Right atrium auricular region (tissue), 2 donors: ENCODE data around the gene ERP44. TPM values are rescaled to one million over a fixed set of nuclear protein-coding genes. Genes with fewer than 3 reads are reported as not detected.
"Not testable (repeated sequence)": the region's sequence is repeated elsewhere in the genome, so short reads cannot be mapped to it uniquely, and the experiment has no call there.

Source experiments
- DNase-seq: peaks from one replicate; pipeline ENCODE4 v3.0.0-alpha.2; 2019; ENCODE audit warnings: low spot score
- H3K27ac ChIP-seq, 2 donors: fragments of 200-600 bp; sonication (generic); 1 replicate in 1 of 2; 2 replicates in 1 of 2; pipeline ENCODE4 v1.5.1; 2016 to 2019
- H3K27me3 ChIP-seq, 2 donors: fragments of 200-600 bp; sonication (generic); one replicate each; pipeline versions ENCODE4 v1.5.1 to v1.6.0; 2017 to 2019
- H3K36me3 ChIP-seq: fragments of 200-600 bp; sonication (generic); one replicate; pipeline ENCODE4 v1.5.1; 2016
- H3K4me1 ChIP-seq, 2 donors: fragments of 200-600 bp; sonication (generic); one replicate each; pipeline versions ENCODE4 v1.5.1 to v1.6.0; 2017 to 2019
- H3K4me3 ChIP-seq, 2 donors: fragments of 200-600 bp; sonication (generic); 1 replicate in 1 of 2; 2 replicates in 1 of 2; pipeline ENCODE4 v1.5.1; 2017 to 2019; ENCODE audit warnings: mild to moderate bottlenecking in 1 of 2, moderate library complexity in 1 of 2
- H3K9me3 ChIP-seq, 2 donors: fragments of 200-600 bp; sonication (generic); one replicate each; pipeline ENCODE4 v1.5.1; 2019
- total RNA-seq, 2 donors: library from RNA; depleted of rRNA; stranded (reverse); fragments of >200 nt; gene quantifications; one replicate each; pipeline ENCODE4 v1.1.0, GENCODE V29; 2016
- TF ChIP-seq, protein P1 (sequence below), 2 donors: fragments of 200-600 bp; sonication (generic); IDR thresholded peaks; one replicate each; pipeline ENCODE4 v1.5.1; 2019; ENCODE audit warnings: antibody characterized with exemption in 2 of 2

Gene ERP44
- total RNA-seq, 2 donors from 2014 or later: 11.0 to 12.9 TPM

DNA sequence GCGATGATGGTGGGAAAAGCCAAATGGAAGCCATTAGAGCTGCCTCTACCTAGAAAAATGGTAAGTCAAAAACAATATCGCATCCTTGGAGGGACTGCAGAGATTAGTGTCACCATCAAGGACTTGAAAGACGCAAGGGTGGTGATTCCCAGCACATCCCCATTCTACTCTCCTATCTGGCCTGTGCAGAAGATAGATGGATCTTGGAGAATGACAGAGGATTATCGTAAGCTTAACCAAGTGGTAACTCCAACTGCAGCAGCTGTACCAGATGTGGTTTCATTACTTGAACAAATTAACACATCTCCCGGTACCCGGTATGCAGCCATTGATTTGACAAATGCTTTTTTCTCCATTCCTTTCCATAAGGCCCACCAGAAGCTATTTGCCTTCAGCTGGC is 23.8 kb downstream of the ERP44 start:
- Histone ChIP-seq H3K9me3 (no peaks in the 10 kb centered on the region), H3K4me3 (no peak overlapping the region), H3K4me1 (peaks cover 0 to 12% of the 10 kb centered on the region in 2 donors), H3K27me3 (no peaks in the 10 kb centered on the region), H3K36me3 (no peaks in the 10 kb centered on the region), H3K27ac (no peak overlapping the region)
- no peak for DNase-seq
- TF ChIP-seq, protein P1, sequence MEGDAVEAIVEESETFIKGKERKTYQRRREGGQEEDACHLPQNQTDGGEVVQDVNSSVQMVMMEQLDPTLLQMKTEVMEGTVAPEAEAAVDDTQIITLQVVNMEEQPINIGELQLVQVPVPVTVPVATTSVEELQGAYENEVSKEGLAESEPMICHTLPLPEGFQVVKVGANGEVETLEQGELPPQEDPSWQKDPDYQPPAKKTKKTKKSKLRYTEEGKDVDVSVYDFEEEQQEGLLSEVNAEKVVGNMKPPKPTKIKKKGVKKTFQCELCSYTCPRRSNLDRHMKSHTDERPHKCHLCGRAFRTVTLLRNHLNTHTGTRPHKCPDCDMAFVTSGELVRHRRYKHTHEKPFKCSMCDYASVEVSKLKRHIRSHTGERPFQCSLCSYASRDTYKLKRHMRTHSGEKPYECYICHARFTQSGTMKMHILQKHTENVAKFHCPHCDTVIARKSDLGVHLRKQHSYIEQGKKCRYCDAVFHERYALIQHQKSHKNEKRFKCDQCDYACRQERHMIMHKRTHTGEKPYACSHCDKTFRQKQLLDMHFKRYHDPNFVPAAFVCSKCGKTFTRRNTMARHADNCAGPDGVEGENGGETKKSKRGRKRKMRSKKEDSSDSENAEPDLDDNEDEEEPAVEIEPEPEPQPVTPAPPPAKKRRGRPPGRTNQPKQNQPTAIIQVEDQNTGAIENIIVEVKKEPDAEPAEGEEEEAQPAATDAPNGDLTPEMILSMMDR (IDR thresholded peaks at IDR 0.05): no peak

DNA sequence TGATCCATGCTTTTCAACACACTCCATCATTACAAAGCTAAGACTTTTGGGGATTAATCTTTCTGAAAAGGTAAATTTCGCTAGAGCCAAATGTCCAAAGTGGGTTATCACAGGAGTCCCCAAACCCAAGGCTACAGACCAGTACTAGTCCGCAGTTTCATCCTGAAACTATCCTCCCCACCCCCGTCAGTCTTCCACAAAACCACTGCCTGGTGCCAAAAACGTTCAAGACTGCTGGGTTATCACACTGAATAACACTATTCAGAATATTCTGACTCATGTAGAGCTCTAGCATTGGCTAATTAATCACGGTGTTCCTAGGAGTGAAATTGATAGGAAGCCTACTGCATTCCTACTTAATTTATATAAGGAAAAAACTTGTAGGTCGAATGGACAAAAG is 24.7 kb downstream of the ERP44 start:
- H3K36me3 ChIP-seq: no peaks in the 10 kb centered on the region
- no peak overlapping the region for H3K27ac ChIP-seq
- H3K4me1 ChIP-seq: peaks cover 0 to 12% of the 10 kb centered on the region in 2 donors
- no peaks in the 10 kb centered on the region for H3K9me3 ChIP-seq
- H3K27me3 ChIP-seq: no peaks in the 10 kb centered on the region
- H3K4me3 ChIP-seq: no peak overlapping the region
- TF ChIP-seq, protein P1 (IDR thresholded peaks at IDR 0.05): no peak
- no peak for DNase-seq

DNA sequence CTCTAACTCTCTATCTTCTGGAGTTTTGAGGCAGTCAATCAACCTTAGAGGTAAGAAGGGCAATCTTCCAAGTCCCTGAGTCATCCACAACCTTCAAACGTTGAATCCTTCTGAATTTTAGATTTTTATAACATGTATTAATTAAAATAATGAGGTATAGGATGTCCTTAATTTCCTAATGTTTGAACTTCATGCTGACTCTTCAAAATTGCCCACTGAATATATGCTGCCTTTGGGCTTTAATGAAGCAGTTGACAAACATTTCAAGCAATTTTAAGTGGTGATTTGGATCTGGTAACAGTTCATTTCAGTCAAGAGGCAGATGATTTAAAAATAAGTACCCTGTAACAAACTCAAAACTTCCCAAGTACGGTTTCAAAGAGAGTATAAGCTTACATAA is 26.0 kb downstream of the ERP44 start:
- Histone ChIP-seq H3K4me1 (peaks cover 0 to 12% of the 10 kb centered on the region in 2 donors), H3K4me3 (no peak overlapping the region), H3K27ac (no peak overlapping the region), H3K36me3 (no peaks in the 10 kb centered on the region), H3K9me3 (no peaks in the 10 kb centered on the region), H3K27me3 (no peaks in the 10 kb centered on the region)
- TF ChIP-seq, protein P1 (IDR thresholded peaks at IDR 0.05): no peak
- no peak for DNase-seq

DNA sequence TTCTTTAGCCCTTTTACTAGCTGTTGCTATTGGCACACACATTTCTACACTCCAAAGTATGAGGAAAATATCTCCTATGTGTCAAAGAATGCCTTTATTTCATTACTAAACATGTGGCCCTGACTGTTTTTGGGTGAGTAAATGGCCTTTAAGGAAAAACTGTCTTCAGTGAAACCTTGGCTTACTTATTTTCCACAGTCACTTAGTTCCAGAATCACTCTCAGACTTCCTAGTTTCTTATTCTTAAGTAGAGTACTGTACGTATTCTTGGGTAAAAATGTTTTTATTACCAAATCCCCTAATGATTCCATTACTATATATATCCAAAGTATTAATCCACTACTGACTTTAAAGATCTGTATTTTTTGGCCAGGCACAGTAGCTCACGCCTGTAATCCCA is 27.5 kb downstream of the ERP44 start:
- Histone ChIP-seq H3K4me3 (no peak overlapping the region), H3K27me3 (no peaks in the 10 kb centered on the region), H3K27ac (no peak overlapping the region), H3K36me3 (no peaks in the 10 kb centered on the region), H3K4me1 (peaks cover 0 to 20% of the 10 kb centered on the region in 2 donors), H3K9me3 (no peaks in the 10 kb centered on the region)
- TF ChIP-seq, protein P1 (IDR thresholded peaks at IDR 0.05): no peak
- no peak for DNase-seq

DNA sequence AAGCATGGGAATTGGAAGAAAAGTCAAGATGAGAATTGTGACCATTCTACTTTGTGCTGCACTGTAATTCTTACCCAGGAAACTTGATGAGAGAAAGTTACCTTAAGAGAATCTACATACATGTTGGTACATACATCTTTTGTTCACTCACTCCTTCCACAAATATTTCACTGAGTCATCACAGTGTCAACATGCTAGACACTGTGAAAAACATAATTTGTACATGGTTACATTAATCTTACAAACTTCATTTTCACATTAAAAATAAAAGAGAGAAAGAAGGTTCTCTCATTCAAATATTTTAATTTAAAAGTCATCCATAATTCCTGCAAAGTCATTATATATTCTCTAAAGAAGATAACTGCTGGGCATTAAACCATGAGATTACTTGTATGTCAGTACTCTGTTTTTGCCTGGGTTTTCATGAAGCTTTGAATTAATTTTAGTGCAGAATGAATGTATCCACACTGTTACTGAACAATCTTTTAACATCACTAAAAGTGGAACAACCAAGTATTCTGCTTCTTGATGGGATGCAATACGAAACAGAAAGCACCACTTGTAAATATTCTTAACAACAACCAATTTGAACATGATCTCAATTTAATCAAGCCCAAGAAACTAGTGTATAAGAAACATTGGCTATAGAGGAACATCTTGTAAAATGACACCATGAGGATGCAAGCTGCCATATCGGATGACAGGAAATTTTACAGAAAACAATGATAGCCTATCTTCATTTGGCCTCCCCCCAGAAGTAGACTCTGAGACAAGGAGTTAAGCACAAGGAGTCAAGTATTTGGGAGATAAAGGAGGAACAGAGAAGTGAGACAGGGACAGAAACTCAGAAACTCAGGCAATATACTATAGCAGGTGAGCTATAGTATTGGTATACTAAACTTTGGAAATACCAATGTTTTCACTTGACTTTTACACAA is 28.4 kb downstream of the ERP44 start:
- H3K4me1 ChIP-seq: peaks cover 0 to 29% of the 10 kb centered on the region in 2 donors
- TF ChIP-seq, protein P1 (IDR thresholded peaks at IDR 0.05): no peak
- H3K9me3 ChIP-seq: no peaks in the 10 kb centered on the region
- no peak for DNase-seq
- H3K27ac ChIP-seq: no peak overlapping the region
- H3K27me3 ChIP-seq: no peaks in the 10 kb centered on the region
- no peak overlapping the region for H3K4me3 ChIP-seq
- H3K36me3 ChIP-seq: no peaks in the 10 kb centered on the region

DNA sequence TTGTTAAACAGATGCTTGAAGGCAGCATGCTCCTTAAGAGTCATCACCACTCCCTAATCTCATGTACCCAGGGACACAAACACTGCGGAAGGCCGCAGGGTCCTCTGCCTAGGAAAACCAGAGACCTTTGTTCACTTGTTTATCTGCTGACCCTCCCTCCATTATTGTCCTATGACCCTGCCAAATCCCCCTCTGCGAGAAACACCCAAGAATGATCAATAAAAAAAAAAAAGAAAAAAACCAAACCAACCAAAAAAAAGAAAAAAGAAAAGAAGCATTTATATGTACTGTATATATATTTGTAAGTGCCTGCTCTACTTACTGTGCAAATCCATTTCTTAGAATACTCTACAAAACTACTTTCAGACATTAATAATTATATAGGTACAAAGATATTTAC is 29.7 kb downstream of the ERP44 start:
- not testable (repeated sequence) for H3K27ac ChIP-seq, H3K4me3 ChIP-seq, H3K27me3 ChIP-seq, H3K36me3 ChIP-seq, H3K9me3 ChIP-seq, DNase-seq
- peaks cover 0 to 22% of the 10 kb centered on the region in 2 donors for H3K4me1 ChIP-seq

DNA sequence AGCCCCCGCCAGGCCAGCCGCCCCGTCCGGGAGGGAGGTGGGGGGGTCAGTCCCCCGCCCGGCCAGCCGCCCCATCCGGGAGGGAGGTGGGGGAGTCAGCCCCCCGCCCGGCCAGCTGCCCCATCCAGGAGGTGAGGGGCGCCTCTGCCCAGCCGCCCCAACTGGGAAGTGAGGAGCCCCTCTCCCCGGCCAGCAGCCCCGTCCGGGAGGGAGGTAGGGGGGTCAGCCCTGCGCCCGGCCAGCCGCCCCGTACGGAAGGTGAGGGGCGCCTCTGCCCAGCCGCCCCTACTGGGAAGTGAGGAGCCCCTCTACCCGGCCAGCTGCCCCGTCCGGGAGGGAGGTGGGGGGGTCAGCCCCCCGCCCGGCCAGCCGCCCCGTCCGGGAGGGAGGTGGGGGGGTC is 30.8 kb downstream of the ERP44 start:
- not testable (repeated sequence) for H3K27ac ChIP-seq, H3K4me3 ChIP-seq, DNase-seq, H3K9me3 ChIP-seq, H3K27me3 ChIP-seq, H3K36me3 ChIP-seq
- peaks cover 0 to 25% of the 10 kb centered on the region in 2 donors for H3K4me1 ChIP-seq
